Measurements from ENCODE around the gene TRPM7.
"Not testable (repeated sequence)": the region's sequence is repeated elsewhere in the genome, so short reads cannot be mapped to it uniquely, and the experiment has no call there.

- not testable (repeated sequence) for TF ChIP-seq POLR2A, CTCF, EP300 (IDR thresholded peaks at IDR 0.05)
Measured at GRCh38 chr15:50694634-50695165, 8.1 kb upstream of the TRPM7 start.

Data from tibial nerve (tissue), 4 donors.